GM21447 (cell line): ENCODE results near the gene PPP1R1B.

Experiments
- ATAC-seq: cut with Tn5 transposase; IDR thresholded peaks from one replicate; pipeline ENCODE4 v1.9.1; 2021; ENCODE audit not compliant: unreplicated experiment

The PPP1R1B gene

GRCh38 chr17:39651923-39652586 is 25.3 kb downstream of the PPP1R1B start:
- no peak for ATAC-seq

- no peak for ATAC-seq
Measured at GRCh38 chr17:39652587-39653315, 26.0 kb downstream of the PPP1R1B start.

GRCh38 chr17:39653316-39653661 is 26.5 kb downstream of the PPP1R1B start:
- no peak for ATAC-seq

GRCh38 chr17:39653662-39654331 is 27.0 kb downstream of the PPP1R1B start:
- ATAC-seq = no peak

GRCh38 chr17:39655105-39655504 is 28.4 kb downstream of the PPP1R1B start:
- ATAC-seq = no peak

- no peak for ATAC-seq
Measured at GRCh38 chr17:39658346-39658745, 31.6 kb downstream of the PPP1R1B start.

GRCh38 chr17:39658760-39659159 is 32.0 kb downstream of the PPP1R1B start:
- ATAC-seq = no peak

- no peak for ATAC-seq
Measured at GRCh38 chr17:39659279-39660010, 32.7 kb downstream of the PPP1R1B start.

GRCh38 chr17:39660011-39660360 is 33.2 kb downstream of the PPP1R1B start:
- no peak for ATAC-seq

GRCh38 chr17:39660397-39661385 is 33.9 kb downstream of the PPP1R1B start:
- no peak for ATAC-seq

GRCh38 chr17:39661744-39662541 is 35.2 kb downstream of the PPP1R1B start:
- no peak for ATAC-seq

- ATAC-seq = no peak
Measured at GRCh38 chr17:39662551-39663339, 36.0 kb downstream of the PPP1R1B start.

GRCh38 chr17:39663340-39663687 is 36.6 kb downstream of the PPP1R1B start:
- ATAC-seq = no peak

GRCh38 chr17:39663688-39664580 is 37.2 kb downstream of the PPP1R1B start:
- no peak for ATAC-seq

GRCh38 chr17:39664581-39665561 is 38.1 kb downstream of the PPP1R1B start, which contains the start of gene TCAP:
Gene TCAP (plus strand): TSS chr17:39665349. CDS start chr17:39665360, 11 bp downstream.
- ATAC-seq = no peak

GRCh38 chr17:39665642-39666224 is 39.0 kb downstream of the PPP1R1B start:
- ATAC-seq = no peak
